Spleen (tissue), 11 donors: ENCODE data around the gene ERCC4. TPM values are rescaled to one million over a fixed set of nuclear protein-coding genes. Genes with fewer than 3 reads are reported as not detected.

Source experiments
- DNase-seq: peaks from one replicate; pipeline ENCODE4 v3.0.0-alpha.2; 2020
- H3K27ac ChIP-seq, 8 donors: fragments of 200-600 bp; sonication (generic) in 7 of 8; 1 replicate in 4 of 8; 2 replicates in 4 of 8; pipeline versions ENCODE4 v1.5.0 to v1.8.0; 2016 to 2021; ENCODE audit warnings: inconsistent platforms in 4 of 8, mild to moderate bottlenecking in 4 of 8, moderate library complexity in 1 of 8
- H3K27me3 ChIP-seq, 7 donors: fragments of 200-600 bp; sonication (generic) in 6 of 7; replicated peaks in 1 of 7; 1 replicate in 4 of 7; 2 replicates in 3 of 7; pipeline versions ENCODE4 v1.5.0 to v1.8.0; 2016 to 2021; ENCODE audit warnings: inconsistent platforms in 3 of 7, mild to moderate bottlenecking in 1 of 7
- H3K36me3 ChIP-seq, 6 donors: fragments of 200-600 bp; sonication (generic) in 5 of 6; 1 replicate in 4 of 6; 2 replicates in 2 of 6; pipeline versions ENCODE4 v1.5.0 to v1.8.0; 2016 to 2021; ENCODE audit warnings: inconsistent platforms in 2 of 6
- H3K4me1 ChIP-seq, 6 donors: fragments of 200-600 bp; sonication (generic) in 5 of 6; 1 replicate in 3 of 6; 2 replicates in 3 of 6; pipeline versions ENCODE4 v1.5.0 to v1.8.0; 2016 to 2021; ENCODE audit warnings: inconsistent platforms in 3 of 6
- H3K4me3 ChIP-seq, 8 donors: fragments of 200-600 bp; sonication (generic) in 7 of 8; 1 replicate in 4 of 8; 2 replicates in 4 of 8; pipeline versions ENCODE4 v1.5.0 to v1.8.0; 2016 to 2021; ENCODE audit warnings: inconsistent platforms in 4 of 8, mild to moderate bottlenecking in 4 of 8, moderate library complexity in 2 of 8
- H3K9me3 ChIP-seq, 8 donors: fragments of 200-600 bp; sonication (generic) in 7 of 8; 1 replicate in 4 of 8; 2 replicates in 4 of 8; pipeline versions ENCODE4 v1.5.0 to v1.8.0; 2016 to 2021; ENCODE audit warnings: inconsistent platforms in 4 of 8
- POLR2A ChIP-seq, 3 donors: fragments of 450-650 bp; IDR thresholded peaks; one replicate each; pipeline ENCODE4 v1.5.1; 2017; ENCODE audit warnings: antibody characterized with exemption in 3 of 3, mild to moderate bottlenecking in 1 of 3
- POLR2AphosphoS5 ChIP-seq, 3 donors: sonication (generic); formaldehyde crosslinking; IDR thresholded peaks; one replicate each; pipeline ENCODE4 v1.5.1; 2017; ENCODE audit warnings: antibody characterized with exemption in 3 of 3
- WGBS, 5 donors: extraction: QIAGEN DNeasy Blood & Tissue Kit in 3 of 5; methylation state at CpG; one replicate each; pipeline versions ENCODE4 v1.1.5 to v1.1.7; 2013 to 2018; 5-methylcytosine and 5-hydroxymethylcytosine counted together
- intact Hi-C: fragments of 100-400 bp; cut with DNase I; formaldehyde crosslinking; loops from one replicate; pipeline ENCODE4 v1.15.0; 2023; ENCODE audit warnings: low total_unique reads
- polyA plus RNA-seq, 3 donors: library from polyadenylated mRNA; stranded (reverse); fragments of 200-250 nt; gene quantifications; one replicate each; pipeline ENCODE4 v1.2.1, GENCODE V29; 2013
- total RNA-seq, 7 donors: library from RNA; depleted of rRNA in 3 of 7; stranded (reverse); fragments of >200 nt in 3 of 7; fragmentation: NEBNext Ultra II Directional in 4 of 7; extraction: Animal tissue kit (Norgen Biotek cat#: 25700) in 4 of 7; gene quantifications; one replicate each; pipeline versions ENCODE4 v1.1.0 to v1.2.1, GENCODE V29; 2016 to 2021
- TF ChIP-seq, protein P1 (sequence below), 11 experiments: fragments of 200-600 bp in 7 of 11; fragments of 450-650 bp in 4 of 11; sonication (generic) in 4 of 11; IDR thresholded peaks in 8 of 11; conservative IDR thresholded peaks in 3 of 11; 1 replicate in 7 of 11; 2 replicates in 4 of 11; pipeline versions ENCODE4 v1.4.0 to v1.8.0; 2016 to 2021; ENCODE audit warnings: antibody characterized with exemption in 11 of 11, inconsistent platforms in 4 of 11, mild to moderate bottlenecking in 1 of 11
- donor health status: healthy with polysubstance abuse.
- donor health status: DM: no; HTN: no; CAD: no; lungs with moderate emphysema.
- donor health status: DM: no; HTN: no; CAD: no.
- donor health status: Bipolar disorder and iron deficiency.
- donor health status: healthy.
- donor health status: DM: no; HTN: no; CAD: no.
- donor health status: DM: yes; HTN: yes; CAD: no.

Gene ERCC4
- total and polyA plus RNA-seq, 10 donors, result 1.1 to 15.2 (median 9.1) TPM

GRCh38 chr16:13970708-13971422, 50.9 kb downstream of the ERCC4 start:
- H3K9me3 ChIP-seq, result peaks cover 0 to 20% (median 8%) of the 10 kb centered on the region in 8 donors
- H3K27ac ChIP-seq, result no peak overlapping the region
- TF ChIP-seq POLR2AphosphoS5 (IDR thresholded peaks at IDR 0.05), result no peak
- no peak for TF ChIP-seq POLR2A (IDR thresholded peaks at IDR 0.05)
- TF ChIP-seq, protein P1, sequence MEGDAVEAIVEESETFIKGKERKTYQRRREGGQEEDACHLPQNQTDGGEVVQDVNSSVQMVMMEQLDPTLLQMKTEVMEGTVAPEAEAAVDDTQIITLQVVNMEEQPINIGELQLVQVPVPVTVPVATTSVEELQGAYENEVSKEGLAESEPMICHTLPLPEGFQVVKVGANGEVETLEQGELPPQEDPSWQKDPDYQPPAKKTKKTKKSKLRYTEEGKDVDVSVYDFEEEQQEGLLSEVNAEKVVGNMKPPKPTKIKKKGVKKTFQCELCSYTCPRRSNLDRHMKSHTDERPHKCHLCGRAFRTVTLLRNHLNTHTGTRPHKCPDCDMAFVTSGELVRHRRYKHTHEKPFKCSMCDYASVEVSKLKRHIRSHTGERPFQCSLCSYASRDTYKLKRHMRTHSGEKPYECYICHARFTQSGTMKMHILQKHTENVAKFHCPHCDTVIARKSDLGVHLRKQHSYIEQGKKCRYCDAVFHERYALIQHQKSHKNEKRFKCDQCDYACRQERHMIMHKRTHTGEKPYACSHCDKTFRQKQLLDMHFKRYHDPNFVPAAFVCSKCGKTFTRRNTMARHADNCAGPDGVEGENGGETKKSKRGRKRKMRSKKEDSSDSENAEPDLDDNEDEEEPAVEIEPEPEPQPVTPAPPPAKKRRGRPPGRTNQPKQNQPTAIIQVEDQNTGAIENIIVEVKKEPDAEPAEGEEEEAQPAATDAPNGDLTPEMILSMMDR (IDR thresholded peaks at IDR 0.05 in 8 of 11, conservative IDR thresholded peaks at IDR 0.05 in 3 of 11), result no peak
- no peak for DNase-seq
- no peaks in the 10 kb centered on the region for H3K27me3 ChIP-seq
- H3K4me3 ChIP-seq, result no peak overlapping the region
- H3K4me1 ChIP-seq, result no peaks in the 10 kb centered on the region
- intact Hi-C loops, result no loop called here
- no peaks in the 10 kb centered on the region for H3K36me3 ChIP-seq

DNA sequence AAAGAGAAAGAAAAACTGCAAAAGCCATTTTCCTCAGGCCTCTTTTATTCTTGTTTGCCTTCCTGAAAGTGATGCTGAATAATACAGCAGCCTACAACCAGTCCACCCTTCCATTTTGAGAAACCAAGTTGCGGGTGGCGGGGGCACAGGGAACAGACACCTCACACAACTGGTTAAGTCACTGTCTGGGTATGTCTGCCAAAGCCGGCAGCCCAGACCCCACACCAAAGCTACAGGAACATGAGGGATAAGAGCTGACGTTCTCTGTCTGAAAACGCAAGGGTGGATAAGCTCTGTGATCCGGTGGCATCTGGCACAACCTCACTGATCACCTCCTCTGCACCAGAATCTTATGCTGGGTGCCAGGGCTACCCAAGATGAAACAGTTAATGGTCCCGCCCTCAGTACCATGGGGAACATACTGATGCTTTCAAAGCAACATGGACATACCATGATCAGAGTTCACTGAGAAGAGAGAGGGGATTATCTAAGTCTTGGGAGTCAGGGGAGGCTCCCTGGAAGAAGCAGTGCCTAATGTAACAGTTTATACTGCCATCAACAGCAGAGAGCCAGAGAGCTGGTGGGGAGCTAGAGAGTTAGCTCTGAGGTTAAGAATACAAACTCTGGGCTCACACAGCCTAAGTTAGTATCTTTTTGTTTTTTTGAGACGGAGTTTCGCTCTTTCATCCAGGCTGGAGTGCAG, 53.5 kb downstream of the ERCC4 start:
- TF ChIP-seq, protein P1 (IDR thresholded peaks at IDR 0.05 in 8 of 11, conservative IDR thresholded peaks at IDR 0.05 in 3 of 11), result no peak
- TF ChIP-seq POLR2A (IDR thresholded peaks at IDR 0.05) (no peak), POLR2AphosphoS5 (IDR thresholded peaks at IDR 0.05) (no peak)
- Histone ChIP-seq H3K36me3 (no peaks in the 10 kb centered on the region), H3K27ac (no peak overlapping the region), H3K27me3 (no peaks in the 10 kb centered on the region), H3K4me3 (no peak overlapping the region), H3K9me3 (peaks cover 0 to 9% (median 4%) of the 10 kb centered on the region in 8 donors), H3K4me1 (no peaks in the 10 kb centered on the region)
- intact Hi-C loops, result no loop called here
- no peak for DNase-seq
- 90 to 98% (median 95%) methylated on average over 9 of the region's 9 CpGs for WGBS, 5 donors

GRCh38 chr16:13977177-13977576, 57.2 kb downstream of the ERCC4 start:
- DNase-seq, result no peak
- Histone ChIP-seq H3K36me3 (no peaks in the 10 kb centered on the region), H3K27me3 (no peaks in the 10 kb centered on the region), H3K4me3 (no peak overlapping the region), H3K9me3 (peaks cover 0 to 16% (median 15%) of the 10 kb centered on the region in 8 donors), H3K4me1 (no peaks in the 10 kb centered on the region), H3K27ac (no peak overlapping the region)
- 89 to 97% (median 91%) methylated on average over 6 of the region's 6 CpGs for WGBS, 5 donors
- intact Hi-C loops, result no loop called here
- TF ChIP-seq POLR2AphosphoS5 (IDR thresholded peaks at IDR 0.05) (no peak), POLR2A (IDR thresholded peaks at IDR 0.05) (no peak)
- TF ChIP-seq, protein P1 (IDR thresholded peaks at IDR 0.05 in 8 of 11, conservative IDR thresholded peaks at IDR 0.05 in 3 of 11), result no peak

- H3K27me3 ChIP-seq, result peaks cover 0 to 5% (median 0%) of the 10 kb centered on the region in 7 donors
- H3K27ac ChIP-seq, result no peak overlapping the region
- DNase-seq, result no peak
- 88 to 94% (median 92%) methylated on average over 3 of the region's 3 CpGs for WGBS, 5 donors
- H3K36me3 ChIP-seq, result no peaks in the 10 kb centered on the region
- no peak overlapping the region for H3K4me3 ChIP-seq
- intact Hi-C loops, result no loop called here
- no peaks in the 10 kb centered on the region for H3K4me1 ChIP-seq
- TF ChIP-seq POLR2AphosphoS5 (IDR thresholded peaks at IDR 0.05), result no peak
- TF ChIP-seq, protein P1 (IDR thresholded peaks at IDR 0.05 in 8 of 11, conservative IDR thresholded peaks at IDR 0.05 in 3 of 11), result no peak
- TF ChIP-seq POLR2A (IDR thresholded peaks at IDR 0.05), result no peak
- peaks cover 0 to 16% (median 13%) of the 10 kb centered on the region in 8 donors for H3K9me3 ChIP-seq
Measured at GRCh38 chr16:13982451-13982850, 62.5 kb downstream of the ERCC4 start.
